Heart left ventricle (tissue), 13 donors: ENCODE data around the gene COL26A1.

Experiments
- POLR2A ChIP-seq, 2 donors: fragments of 450-650 bp; IDR thresholded peaks; one replicate each; pipeline ENCODE4 v1.6.1; 2017; ENCODE audit warnings: antibody characterized with exemption in 2 of 2, mild to moderate bottlenecking in 2 of 2, moderate library complexity in 2 of 2
- TF ChIP-seq, protein P1 (sequence below), 12 donors: fragments of 200-600 bp; sonication (generic) in 4 of 12; IDR thresholded peaks; one replicate each; pipeline versions ENCODE4 v1.5.0 to v1.8.0; 2018 to 2022; ENCODE audit warnings: antibody characterized with exemption in 12 of 12, mild to moderate bottlenecking in 5 of 12
- donor health status: ischemic (EF 13 %, LVEDD 7.1; RV severe dilation, severe dysfunction).
- donor health status: DM: no; HTN: yes; CAD: no.
- donor health status: DM: no; HTN: no; CAD: no.
- donor health status: ischemic (EF 25% LVEDD 6.9; RV normal size, moderate dysfunction).
- donor health status: ischemic (EF 25% LVEDD 5.7; RV mildly dilated, moderate dysfunction).
- donor health status: ischemic (EF 35%, LVEDD 5.7; RV mildly dilated, moderate dysfunction).
- donor health status: nonischemic (EF 11% LVEDD 7.7; RV severe dilation, severe dysfunction).
- donor health status: DM: yes; HTN: yes; CAD: no.
- donor health status: PGD.
- donor health status: ischemic (EF 29% LVEDD 5.4; RV normal size, mild dysfunction).
- donor health status: nonischemic (EF 23%, LVEDD 6.1; RV moderate dilation, normal function).

GRCh38 chr7:101595766-101596537 lies 233.3 kb downstream of the COL26A1 start:
- TF ChIP-seq, protein P1, sequence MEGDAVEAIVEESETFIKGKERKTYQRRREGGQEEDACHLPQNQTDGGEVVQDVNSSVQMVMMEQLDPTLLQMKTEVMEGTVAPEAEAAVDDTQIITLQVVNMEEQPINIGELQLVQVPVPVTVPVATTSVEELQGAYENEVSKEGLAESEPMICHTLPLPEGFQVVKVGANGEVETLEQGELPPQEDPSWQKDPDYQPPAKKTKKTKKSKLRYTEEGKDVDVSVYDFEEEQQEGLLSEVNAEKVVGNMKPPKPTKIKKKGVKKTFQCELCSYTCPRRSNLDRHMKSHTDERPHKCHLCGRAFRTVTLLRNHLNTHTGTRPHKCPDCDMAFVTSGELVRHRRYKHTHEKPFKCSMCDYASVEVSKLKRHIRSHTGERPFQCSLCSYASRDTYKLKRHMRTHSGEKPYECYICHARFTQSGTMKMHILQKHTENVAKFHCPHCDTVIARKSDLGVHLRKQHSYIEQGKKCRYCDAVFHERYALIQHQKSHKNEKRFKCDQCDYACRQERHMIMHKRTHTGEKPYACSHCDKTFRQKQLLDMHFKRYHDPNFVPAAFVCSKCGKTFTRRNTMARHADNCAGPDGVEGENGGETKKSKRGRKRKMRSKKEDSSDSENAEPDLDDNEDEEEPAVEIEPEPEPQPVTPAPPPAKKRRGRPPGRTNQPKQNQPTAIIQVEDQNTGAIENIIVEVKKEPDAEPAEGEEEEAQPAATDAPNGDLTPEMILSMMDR (IDR thresholded peaks at IDR 0.05) = no peak
- no peak for TF ChIP-seq POLR2A (IDR thresholded peaks at IDR 0.05)
